ENCODE results near the gene ST3GAL4.

- TF ChIP-seq REST (IDR thresholded peaks at IDR 0.05; ENCODE audit: low read depth, low read length) (no peak), YY1 (IDR thresholded peaks at IDR 0.05; ENCODE audit: low read depth) (no peak), CTCF (IDR thresholded peaks at IDR 0.05) (no peak), PBX3 (IDR thresholded peaks at IDR 0.05) (no peak), ELF1 (IDR thresholded peaks at IDR 0.05) (no peak), SMC3 (IDR thresholded peaks at IDR 0.05; ENCODE audit: low read depth, low read length) (no peak), MXI1 (IDR thresholded peaks at IDR 0.05; ENCODE audit: low read depth, low read length) (no peak), EZH2phosphoT487 (IDR thresholded peaks at IDR 0.05; ENCODE audit: borderline replicate concordance, low read depth) (no peak), USF1 (IDR thresholded peaks at IDR 0.05; ENCODE audit: borderline replicate concordance, low read depth) (no peak), CHD2 (IDR thresholded peaks at IDR 0.05; ENCODE audit: low read length, partially characterized antibody) (no peak), GABPA (IDR thresholded peaks at IDR 0.05; ENCODE audit: low read depth) (no peak), EP300 (IDR thresholded peaks at IDR 0.05; ENCODE audit: borderline replicate concordance in 1 of 2, low read depth in 1 of 2, low read length in 1 of 2) (no peak), RFX5 (IDR thresholded peaks at IDR 0.05; ENCODE audit: low read length) (no peak)
Measured at GRCh38 chr11:126420698-126421256, 65.3 kb downstream of the ST3GAL4 start.
